GM19025 (cell line): ENCODE measurements around the gene HPSE2.

ENCODE experiments used
- ATAC-seq: cut with Tn5 transposase; IDR thresholded peaks from one replicate; pipeline ENCODE4 v1.9.1; 2021; ENCODE audit warnings: mild to moderate bottlenecking, low read depth, moderate library complexity; ENCODE audit not compliant: unreplicated experiment

Gene HPSE2

DNA sequence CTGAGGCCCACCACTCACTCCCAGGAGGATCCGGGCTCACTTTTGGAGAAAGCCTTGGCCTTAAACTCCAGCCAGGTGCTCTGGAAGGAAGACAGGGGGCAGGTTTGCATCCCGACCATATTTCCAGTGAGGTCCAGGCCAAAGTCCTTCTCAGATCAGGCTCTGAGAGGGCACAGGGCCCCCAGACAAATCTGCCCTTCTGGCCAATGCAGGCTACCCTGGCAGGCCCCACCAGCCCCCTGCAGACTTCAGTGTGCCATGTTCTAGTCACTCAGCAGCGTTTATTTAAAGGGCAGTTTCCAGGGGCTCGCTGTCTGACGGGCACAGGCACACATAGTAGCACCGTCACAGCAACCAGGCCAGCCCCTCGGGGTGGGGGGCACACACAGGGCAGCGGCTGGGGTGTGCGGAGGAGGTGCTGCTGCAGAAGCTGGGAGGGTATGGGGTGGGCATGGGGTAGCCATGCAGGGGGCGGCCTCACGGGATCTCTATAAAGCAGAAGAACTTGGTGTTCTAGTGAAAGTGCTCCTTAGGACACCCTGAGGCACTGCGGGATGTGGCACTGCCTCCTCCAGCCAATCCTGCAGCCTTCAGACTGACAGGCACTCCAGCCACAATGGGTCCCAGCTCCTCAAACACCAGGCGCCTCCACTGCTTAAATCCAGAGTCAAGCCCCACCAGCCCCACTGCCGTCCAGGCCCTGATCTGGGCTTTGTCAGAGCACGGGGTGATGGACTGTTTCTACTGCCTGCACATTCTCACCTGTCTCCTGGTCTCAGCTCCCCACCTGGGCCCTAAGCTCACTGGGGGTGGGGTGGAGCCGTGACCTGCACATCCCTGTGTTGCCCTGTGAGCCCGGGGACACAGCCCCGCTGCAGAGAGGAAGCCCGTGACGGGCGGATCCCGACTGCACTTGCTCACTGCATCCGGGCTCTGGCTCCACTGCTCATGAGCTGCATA is 811.1 kb downstream of the HPSE2 start:
- ATAC-seq = no peak

DNA sequence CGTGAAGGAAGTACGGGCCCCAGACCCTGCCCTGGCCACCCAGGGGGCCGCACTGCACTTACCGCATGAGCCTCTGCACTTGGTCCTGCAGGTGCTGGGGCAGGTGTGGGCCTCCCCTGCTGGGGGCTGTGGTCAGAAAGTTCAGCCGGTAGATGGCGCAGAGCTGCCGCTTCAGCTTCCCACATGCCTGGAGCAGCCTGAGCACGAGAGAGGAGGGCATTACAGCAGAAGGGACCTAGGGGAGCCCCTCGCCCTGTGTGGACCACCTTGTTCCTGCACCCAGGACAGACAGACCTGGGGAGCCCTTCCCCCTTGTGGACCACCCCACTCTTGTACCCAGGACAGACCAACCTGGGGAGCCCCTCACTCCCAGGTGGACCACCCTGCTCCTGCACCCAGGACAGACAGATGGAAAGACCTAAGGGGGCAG is 811.9 kb downstream of the HPSE2 start:
- no peak for ATAC-seq

DNA sequence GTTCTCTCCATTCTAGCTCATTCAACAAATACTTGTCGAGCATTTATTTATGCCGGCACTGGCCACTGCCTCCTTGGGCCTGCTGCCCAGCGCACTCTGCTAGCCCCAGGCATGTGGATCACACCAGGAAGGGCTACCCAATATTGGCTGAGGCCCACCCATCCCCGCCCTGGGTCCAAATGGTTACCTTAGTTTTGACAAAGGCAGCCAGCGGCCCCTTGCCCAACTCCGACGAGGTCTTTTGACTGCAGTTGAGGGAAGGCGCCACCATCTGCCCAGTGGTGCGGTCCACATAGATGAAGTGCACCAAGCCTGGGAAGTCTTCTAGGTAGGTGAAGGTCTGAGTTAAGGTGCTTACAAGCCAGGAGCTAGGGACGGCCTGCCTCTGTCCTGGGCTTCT is 813.5 kb downstream of the HPSE2 start:
- ATAC-seq = no peak

DNA sequence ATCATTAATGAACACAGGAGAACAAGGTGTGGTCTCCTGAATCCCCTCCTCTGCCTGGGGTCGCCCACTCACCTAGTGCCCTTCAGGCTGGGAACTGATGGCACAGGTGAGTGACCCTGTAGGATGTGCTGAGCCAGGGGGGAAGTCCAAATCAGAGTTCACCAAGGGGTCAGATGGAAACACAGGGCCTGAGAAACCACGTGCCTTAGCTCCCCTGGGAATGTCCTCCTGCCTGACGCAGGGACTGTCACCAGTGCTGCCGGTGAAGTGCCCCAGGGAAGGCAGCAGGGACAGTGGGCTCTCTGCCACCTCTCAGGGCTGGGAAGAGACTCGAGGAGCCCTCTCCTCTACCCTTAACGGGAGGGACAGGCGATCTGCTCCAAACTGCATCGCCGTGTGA is 814.9 kb downstream of the HPSE2 start:
- ATAC-seq = no peak

DNA sequence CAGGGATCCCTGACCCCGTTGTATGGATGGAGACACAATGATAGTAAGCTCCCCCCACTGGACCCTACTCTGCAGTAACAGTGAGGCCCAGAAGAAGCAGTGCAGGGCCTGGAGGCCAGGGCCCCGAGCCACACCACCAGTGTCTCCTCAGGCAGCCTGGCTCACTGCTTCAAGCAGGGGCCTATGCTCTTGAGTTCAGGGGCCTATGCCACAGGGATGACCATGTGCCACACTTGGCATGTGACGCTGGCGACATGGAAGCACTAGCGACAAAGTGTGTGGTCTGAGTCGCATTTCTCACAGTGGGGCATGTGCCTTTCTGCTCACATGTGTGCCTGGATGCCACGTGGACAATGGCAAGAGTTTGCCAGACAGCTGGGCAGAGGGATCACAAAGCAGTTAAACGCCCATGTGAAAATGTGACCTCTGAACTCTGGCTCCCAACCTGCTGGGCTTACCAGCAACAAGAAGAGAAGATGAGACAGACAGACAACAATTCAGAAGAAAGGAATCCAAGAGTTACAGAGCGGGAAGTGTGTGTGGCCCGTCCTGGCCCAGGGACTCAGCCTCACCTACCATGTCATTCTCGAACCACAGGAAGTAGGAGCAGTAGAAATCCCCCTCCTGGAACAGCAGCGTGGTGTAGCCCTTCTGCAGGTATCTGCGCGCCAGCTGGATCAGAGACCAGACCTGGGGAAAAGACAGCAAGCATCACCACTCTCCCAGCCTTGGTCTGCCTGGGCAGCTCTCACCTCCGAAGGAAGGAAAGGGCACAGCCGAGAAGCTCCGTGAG is 816.0 kb downstream of the HPSE2 start:
- no peak for ATAC-seq

DNA sequence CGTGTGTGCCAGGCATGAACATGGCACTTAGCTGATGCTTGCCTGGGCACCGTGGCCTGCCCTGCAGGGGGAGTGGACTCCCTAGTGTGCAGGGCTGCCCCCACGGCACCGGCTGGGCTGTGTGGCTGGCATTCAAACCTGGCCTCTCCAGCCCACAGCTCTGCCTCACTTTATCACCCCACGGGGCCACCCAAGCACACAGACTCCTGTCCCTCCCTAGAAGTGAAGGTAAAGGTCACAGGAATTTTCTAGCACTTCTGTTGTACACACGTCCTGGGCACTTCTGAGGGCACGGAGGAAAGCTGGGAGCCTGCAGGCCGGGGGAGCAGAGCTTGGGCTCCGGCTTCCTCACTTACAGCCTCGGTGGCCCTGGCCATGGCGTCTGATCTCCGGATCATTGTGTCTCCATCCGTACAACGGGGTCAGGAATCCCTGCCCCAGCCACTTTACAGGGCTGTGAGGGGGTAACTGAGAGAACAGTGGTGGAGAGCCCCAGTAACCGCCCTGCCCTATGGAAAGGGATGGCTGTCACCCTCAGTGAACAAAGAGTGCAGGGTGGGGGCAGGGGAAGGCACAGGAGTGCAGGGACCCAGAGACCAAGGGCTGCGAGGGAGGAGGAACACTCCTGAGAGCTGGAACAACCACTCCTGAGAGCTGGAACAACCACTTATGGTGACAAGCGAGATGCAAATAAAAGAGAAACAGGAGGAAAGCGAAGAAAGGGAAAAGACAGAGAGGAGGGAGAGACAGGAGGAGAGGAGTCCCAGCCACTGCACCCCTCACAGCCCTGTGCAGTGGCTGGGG is 816.8 kb downstream of the HPSE2 start:
- no peak for ATAC-seq

DNA sequence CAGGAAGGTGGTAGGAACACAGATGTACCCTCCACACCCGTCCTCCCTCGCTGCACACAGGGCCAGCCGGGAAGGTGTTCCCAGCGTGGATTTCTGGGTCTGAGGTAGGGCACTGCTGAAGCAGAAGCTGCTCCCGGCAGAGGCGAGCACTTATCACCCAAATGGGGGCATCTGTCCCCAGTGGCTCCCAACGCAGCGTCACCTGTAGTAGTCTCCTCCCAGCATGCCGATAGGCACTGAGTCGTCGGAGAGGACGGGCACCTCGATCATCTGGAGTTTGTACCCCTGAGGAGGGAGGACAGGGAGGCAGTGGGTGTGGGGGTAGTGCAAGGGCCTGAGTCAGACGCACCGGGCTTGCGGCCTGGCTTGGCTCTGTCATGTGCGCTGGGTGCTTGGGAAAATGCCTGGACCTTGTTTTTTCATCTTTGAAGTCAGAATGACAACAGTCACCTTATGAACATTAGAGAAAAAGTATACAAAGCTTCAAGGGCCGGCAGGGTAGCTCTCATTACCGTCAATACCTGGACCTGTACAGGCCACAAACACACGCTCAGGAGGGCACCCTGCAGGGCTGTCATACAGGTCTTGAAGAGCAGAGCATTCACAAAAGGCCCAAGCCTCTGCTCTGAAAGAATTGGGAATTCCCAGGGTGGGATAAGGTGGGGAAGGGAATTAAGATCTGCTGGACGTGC is 817.5 kb downstream of the HPSE2 start:
- no peak for ATAC-seq

DNA sequence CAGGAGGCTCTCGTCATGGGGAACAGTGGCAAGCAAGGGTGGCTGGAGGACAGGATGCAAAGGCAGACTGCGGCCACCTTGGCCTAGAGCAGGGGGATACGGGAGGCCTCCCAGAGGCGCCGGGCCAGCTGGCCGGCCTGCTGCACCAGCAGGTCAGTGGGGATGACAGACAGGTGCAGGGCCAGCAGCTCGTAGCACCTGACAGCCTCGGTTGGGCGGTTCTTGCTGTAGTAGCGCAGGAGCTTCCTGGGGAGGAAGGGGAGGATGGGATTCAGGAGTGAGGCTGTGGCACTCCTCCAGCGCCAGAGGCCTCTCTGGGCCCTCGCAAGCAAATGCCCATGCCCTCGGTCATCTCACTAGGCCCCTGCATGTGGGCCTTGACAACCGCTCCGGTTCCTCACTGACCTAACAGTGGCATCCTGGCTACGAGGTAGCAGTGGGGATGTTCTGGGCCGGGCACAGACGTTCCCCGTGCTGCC is 818.1 kb downstream of the HPSE2 start:
- no peak for ATAC-seq

DNA sequence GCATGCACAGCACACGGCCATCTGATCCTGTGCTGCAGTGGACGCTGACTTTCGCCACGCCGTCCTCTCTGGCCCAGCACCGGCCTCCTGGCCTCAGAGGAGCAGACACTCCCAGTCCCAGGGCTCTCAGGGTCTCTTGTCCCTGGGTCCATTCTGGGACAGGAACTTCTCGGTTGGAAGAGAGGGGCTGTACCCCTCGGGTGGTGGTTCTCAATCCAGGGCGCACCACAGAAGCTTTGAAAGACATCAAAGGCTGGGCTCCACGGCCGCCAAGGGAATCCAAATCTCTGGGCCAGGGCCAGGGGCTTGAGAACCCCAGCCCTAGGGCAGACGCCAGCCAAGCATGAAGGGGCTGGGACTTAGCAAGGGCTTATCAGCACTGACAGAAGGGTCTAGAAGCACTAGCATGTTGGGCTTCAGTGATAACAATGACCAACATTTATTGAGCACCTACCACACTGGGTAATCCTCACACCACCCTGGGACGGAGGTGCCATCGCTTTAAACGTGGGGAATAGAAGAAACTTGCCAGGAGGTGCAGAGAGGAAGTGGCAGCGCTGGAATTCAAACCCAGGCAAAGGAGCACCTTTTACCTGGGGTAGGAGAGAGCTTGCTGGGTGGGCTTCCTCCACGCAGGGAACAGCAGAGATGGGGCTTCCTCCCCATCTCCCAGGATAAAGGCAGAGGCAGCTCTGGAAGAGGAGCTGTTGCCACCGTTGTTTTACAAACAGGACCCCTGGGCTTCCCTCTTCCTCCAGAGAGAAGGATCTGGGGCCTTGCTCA is 818.9 kb downstream of the HPSE2 start:
- ATAC-seq = no peak

DNA sequence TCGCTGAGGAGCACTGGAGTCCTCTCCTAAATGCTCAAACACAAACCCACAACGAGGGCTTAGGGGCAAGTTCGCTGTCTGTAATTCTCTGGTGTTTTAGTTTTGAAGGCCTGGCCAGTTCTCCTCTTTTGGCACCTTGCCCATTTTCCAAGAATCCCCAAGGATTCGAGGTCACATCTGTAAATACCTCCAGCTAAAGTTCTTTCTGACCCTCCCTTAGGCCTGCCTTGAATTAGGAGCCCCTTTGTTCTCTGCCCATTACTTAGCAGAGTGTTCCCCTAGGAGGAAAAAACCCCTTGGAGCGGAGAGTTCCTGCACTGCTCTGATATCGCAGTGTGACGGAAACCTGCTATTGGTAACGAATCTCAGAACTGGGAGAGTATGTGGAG is 819.9 kb downstream of the HPSE2 start:
- ATAC-seq = no peak

DNA sequence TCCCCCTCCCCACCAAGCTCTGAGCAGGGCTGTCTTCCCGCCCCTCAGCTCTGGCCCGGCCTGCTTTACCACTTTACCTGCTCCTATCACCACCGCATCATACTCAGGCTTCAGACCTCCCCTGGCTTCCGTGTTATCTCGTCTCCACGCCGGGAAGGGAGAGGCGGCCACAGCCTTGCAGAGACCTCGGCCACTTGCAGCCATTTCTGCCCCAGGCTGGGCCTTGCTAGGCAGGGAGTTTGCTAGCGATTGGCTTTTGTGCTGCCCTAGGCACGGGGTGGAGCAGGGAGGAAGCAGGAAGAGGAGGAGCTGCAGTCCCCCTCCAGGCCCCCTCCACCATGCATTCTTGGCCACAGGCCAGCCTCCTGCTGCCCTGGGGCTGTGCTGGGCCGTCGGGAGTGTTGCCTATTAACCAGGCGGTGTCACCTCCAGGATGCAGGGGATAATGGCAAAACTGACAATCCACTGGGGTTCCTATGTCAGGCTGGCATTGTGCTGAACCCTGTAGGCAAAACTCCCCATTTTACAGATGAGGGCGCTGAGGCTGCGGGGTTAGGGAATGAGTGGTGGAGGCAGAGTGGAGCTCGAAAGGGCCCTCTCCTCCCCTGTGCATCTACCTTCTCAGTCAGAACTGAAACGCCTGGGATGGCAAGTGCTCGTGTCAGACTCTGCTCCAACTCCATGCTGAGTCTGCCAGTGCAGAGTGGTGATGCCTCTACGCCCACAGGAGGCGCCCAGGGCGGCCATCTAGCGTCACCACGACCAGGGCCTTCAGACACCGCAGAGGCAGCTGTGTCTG is 820.5 kb downstream of the HPSE2 start, which contains the start of gene PYROXD2:
PYROXD2 (minus strand) TSS at position 251 of the 799 bp plus-strand sequence; CDS start at position 204, 47 bp downstream.
- ATAC-seq = no peak

DNA sequence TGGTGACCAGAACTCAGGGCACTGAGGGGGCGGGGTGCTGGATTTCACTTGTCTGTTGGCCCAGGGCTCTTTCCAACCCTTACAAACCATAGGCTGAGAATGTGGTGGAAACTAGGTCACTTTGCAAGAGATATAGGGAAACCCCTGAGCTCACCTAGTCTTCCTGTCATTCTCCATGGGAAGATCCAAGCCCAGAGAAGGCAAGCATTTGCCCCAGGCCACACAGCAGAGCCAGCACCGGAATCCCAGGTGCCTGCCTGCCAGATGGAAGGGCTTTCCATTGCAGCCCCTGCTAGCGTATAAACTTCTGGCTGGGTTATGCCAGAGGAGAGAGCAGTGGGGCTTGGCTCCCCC is 821.1 kb downstream of the HPSE2 start:
- no peak for ATAC-seq

DNA sequence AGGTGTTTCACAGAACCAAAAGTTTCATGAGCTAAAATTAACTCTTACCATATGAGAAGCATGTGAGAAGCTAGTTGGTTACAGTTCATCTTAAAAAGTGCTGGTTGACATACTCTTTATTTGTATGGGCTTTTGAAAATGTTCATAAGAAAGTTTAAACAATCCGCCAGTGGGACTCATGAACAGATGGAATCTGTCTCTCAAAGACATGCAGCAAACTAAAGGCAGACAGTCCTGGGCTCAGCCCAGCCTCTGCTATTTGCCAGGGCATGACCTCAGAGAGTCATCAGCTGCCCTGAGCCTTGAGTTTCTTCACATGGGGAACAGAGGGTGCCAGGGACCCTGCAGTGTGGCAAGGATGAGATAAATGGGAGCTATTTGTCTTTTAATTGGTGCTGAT is 823.9 kb downstream of the HPSE2 start:
- no peak for ATAC-seq

DNA sequence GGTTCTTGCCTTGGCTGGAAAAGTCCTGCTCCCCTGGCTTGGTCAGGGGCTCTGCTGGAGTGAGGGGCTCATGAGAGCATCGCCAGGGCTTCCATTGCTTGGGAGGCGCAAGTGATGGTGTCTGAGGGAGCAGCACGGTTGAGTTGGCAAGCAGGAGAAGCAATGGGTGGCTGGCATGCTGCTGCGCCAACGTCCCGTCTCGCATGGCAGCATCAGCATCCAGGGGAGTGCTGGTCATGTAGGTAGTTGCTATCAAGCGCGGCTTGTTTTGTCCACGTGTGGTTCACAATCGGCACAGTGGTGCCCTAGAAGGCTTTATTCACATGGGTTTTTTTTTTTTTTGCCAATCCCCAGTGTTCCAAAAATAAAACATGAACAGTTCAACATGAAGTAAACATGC is 824.5 kb downstream of the HPSE2 start:
- ATAC-seq = no peak

DNA sequence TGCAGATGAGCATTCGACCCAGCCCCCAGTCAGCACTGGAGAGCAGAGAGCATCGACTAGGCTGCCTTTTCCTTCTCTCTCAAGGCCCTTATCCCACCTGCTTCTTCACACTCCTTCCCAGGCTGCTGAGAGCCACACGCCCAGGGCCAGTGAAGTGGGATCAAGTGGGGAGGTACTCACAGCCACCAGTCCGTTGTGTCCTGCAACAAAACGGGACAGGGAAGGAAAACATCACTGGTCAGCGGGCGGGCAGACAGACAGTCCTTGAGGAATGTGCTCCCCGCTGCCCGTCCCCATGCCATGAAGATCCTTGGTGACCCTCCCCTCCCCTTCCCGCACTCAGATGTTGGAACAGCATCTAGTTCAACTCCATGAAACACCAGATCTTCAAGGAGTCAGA is 824.9 kb downstream of the HPSE2 start:
- no peak for ATAC-seq

DNA sequence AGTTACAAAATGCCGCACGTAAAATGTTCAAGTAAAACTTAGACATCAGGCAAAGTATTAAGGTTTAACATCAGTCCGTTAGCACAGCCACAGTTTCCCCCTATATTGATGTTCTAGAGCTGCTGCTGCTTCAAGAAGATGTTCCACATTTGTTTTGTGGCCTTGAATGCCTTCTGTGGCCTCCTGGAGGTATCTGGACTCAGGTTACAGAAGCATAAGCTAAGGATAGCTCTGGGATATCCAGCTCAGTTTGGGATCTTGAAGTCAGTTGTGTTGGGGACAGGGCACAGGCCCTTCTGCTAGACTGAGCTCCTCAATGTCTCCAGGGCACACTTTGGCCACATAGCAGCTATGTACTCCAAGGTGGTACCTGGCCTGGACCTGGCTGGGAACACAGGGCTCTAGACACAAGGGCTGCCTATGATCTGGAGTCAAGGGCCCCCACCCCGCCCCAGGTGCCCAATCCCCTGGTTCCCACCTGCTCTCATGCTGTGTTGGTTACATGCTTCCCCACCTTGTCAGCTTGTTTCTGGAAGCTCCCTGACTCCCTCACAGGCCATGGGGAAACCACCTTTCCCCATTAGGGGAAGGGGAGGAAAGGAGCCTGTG is 825.4 kb downstream of the HPSE2 start:
- no peak for ATAC-seq

DNA sequence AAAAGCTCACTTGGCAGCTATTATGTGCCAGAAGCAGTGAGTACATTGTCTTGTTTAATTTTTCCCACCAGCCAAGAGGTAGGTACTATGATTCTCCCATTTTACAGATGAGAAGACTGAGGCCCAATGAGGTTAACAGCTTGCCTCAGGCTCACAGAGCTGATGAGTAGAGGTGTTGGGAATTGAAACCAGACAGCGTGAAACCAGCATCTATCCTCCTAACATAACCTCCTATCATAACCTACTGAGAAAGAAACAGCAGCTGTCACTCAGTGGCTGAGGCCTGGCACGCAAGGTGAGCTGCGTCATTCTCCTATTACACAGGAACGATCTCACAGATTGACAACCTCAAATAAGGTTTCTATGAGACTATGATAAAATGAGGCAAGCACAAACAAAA is 826.9 kb downstream of the HPSE2 start:
- peak; percentile 64 for ATAC-seq

DNA sequence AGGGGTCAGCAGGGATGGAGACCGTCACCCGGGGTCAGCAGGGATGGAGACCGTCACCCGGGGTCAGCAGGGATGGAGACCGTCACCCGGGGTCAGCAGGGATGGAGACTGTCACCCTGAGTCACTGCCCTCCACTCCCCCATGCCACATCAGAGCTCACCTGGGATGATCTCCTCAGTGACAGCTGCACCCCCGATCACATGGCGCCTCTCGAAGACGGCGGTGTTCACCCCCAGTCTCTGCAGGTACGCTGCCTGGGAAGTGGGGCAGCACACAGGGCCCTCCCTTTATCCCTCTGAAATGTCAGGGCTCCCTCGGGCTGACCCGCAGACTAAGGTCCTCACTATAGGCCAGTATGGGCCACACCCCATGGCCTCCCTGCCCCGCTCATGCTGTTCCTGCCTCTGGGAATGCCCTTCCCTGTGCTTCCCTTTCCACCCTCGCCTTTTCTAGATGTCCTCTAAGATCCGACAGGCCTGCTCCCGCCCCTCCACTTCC is 827.9 kb downstream of the HPSE2 start:
- ATAC-seq = no peak
